OCI-LY3 (cell line): ENCODE data around the gene SMIM7.

Source experiments
- H2AFZ ChIP-seq: fragments of 200-600, 300-600 bp; shearing (Covaris generic); 2 replicates; pipeline ENCODE4 v1.6.0; 2014; ENCODE audit warnings: antibody characterized with exemption, low read depth, low read length
- H3K27ac ChIP-seq: fragments of 200-600, 300-600 bp; sonication (generic); 2 replicates; pipeline ENCODE4 v1.5.1; 2014; ENCODE audit warnings: mild to moderate bottlenecking, low read length, moderate library complexity, mixed read lengths
- H3K27me3 ChIP-seq: fragments of 200-600, 300-600 bp; sonication (generic); 2 replicates; pipeline ENCODE4 v1.6.1; 2014; ENCODE audit warnings: low read depth, low read length, mixed read lengths
- H3K36me3 ChIP-seq: fragments of 200-600, 300-600 bp; sonication (generic); replicated peaks from 2 replicates; pipeline ENCODE3; 2014; ENCODE audit warnings: low read depth, low read length, mixed read lengths
- H3K4me1 ChIP-seq: fragments of 300-600, 200-600 bp; sonication (generic); 2 replicates; pipeline ENCODE4 v1.6.1; 2014; ENCODE audit warnings: low read length, mixed read lengths
- H3K4me2 ChIP-seq: fragments of 200-600, 300-600 bp; sonication (generic); 2 replicates; pipeline ENCODE4 v1.6.1; 2014; ENCODE audit warnings: low read length, mixed read lengths
- H3K4me3 ChIP-seq: fragments of 300-600, 200-600 bp; sonication (generic); 2 replicates; pipeline ENCODE4 v1.5.1; 2014; ENCODE audit warnings: antibody characterized with exemption, mild to moderate bottlenecking, low read length, moderate library complexity
- H3K79me2 ChIP-seq: fragments of 300-600, 200-600 bp; shearing (Covaris generic); 2 replicates; pipeline ENCODE4 v1.6.1; 2014; ENCODE audit warnings: mild to moderate bottlenecking, low read length, mixed read lengths
- H3K9ac ChIP-seq: fragments of 300-600, 200-600 bp; shearing (Covaris generic); 2 replicates; pipeline ENCODE4 v1.6.0; 2014; ENCODE audit warnings: mild to moderate bottlenecking, low read length, moderate library complexity
- H3K9me3 ChIP-seq: fragments of 200-600, 300-600 bp; shearing (Covaris generic); 2 replicates; pipeline ENCODE4 v1.6.1; 2014; ENCODE audit warnings: low read length, mixed read lengths; ENCODE audit not compliant: insufficient read depth
- H4K20me1 ChIP-seq: fragments of 200-600, 300-600 bp; sonication (generic); 2 replicates; pipeline ENCODE4 v1.6.1; 2016; ENCODE audit warnings: low read length, mixed read lengths; ENCODE audit not compliant: insufficient read depth
- EZH2phosphoT487 ChIP-seq: fragments of 200-600 bp; shearing (Covaris generic); IDR thresholded peaks from 2 replicates; pipeline ENCODE4 v1.6.1; 2018; ENCODE audit warnings: antibody characterized with exemption, mixed run types, low read depth
- TF ChIP-seq, protein P1 (sequence below): fragments of 200-600, 300-600 bp; sonication (generic); IDR thresholded peaks from 2 replicates; pipeline ENCODE4 v1.5.1; 2014; ENCODE audit warnings: antibody characterized with exemption, low read length, low read depth

The SMIM7 gene

DNA sequence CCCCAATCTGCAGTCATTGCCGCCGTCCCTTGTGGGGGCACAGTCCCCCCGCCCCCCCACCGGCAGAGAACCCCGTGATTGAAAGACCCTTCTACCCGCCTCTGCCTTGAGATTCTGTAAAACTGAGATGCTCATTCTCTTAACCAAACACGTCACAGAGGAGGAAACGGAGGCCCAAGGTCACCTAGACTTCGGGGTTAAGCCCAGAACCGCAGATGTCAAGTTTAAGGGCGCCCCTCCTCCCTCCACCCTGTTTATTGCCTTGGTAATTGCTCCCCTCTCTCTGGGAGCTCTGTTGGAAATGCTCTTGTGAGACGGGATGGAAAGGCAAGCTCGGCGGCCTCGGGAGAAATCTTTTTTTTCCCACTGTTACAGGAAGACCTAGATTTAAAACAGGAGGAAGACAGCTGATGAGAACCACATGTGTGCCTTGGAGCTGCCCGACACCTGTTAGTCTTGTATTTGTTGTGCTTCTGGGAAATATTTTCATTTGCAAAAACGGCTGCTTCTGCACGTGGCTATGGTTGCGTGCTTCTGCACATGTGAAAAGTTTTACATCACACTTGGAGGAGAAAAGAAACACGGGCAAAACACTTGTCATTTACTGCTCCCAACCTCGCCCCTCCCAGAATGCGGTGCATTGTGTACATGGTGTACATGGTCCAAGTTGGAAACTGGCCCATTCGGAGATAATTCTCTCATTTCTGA lies 30.8 kb downstream of the SMIM7 start:
- peak overlapping the region; percentile 68 for H3K27ac ChIP-seq
- H3K4me1 ChIP-seq = peaks cover 23% of the 10 kb centered on the region
- peak overlapping the region; percentile 92 for H3K4me2 ChIP-seq
- H2AFZ ChIP-seq = no peak overlapping the region
- H3K4me3 ChIP-seq = peak overlapping the region; percentile 90
- no peaks in the 10 kb centered on the region for H3K27me3 ChIP-seq
- peaks cover 35% of the 10 kb centered on the region for H4K20me1 ChIP-seq
- H3K79me2 ChIP-seq = peaks cover 42% of the 10 kb centered on the region
- peak overlapping the region; percentile 92 for H3K9ac ChIP-seq
- TF ChIP-seq, protein P1, sequence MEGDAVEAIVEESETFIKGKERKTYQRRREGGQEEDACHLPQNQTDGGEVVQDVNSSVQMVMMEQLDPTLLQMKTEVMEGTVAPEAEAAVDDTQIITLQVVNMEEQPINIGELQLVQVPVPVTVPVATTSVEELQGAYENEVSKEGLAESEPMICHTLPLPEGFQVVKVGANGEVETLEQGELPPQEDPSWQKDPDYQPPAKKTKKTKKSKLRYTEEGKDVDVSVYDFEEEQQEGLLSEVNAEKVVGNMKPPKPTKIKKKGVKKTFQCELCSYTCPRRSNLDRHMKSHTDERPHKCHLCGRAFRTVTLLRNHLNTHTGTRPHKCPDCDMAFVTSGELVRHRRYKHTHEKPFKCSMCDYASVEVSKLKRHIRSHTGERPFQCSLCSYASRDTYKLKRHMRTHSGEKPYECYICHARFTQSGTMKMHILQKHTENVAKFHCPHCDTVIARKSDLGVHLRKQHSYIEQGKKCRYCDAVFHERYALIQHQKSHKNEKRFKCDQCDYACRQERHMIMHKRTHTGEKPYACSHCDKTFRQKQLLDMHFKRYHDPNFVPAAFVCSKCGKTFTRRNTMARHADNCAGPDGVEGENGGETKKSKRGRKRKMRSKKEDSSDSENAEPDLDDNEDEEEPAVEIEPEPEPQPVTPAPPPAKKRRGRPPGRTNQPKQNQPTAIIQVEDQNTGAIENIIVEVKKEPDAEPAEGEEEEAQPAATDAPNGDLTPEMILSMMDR = no peak
- no peak for TF ChIP-seq EZH2phosphoT487
- no peaks in the 10 kb centered on the region for H3K9me3 ChIP-seq
- H3K36me3 ChIP-seq = peaks cover 38% of the 10 kb centered on the region

GRCh38 chr19:16628183-16628983 lies 31.6 kb downstream of the SMIM7 start, which contains the start of gene MED26:
Gene MED26, minus strand, starts transcription at chr19:16628204. Its CDS starts 261 bp downstream, at chr19:16627943.
- Histone ChIP-seq H3K4me2 (peak within 1 kb of the TSS; percentile 94), H3K4me1 (peaks cover 31% of the 10 kb centered on the region), H3K36me3 (peaks cover 38% of the 10 kb centered on the region), H3K27me3 (no peaks in the 10 kb centered on the region), H3K27ac (peak within 1 kb of the TSS; percentile 68), H3K4me3 (peak within 1 kb of the TSS; percentile 99), H2AFZ (peak within 1 kb of the TSS; percentile 79), H3K9ac (peak within 1 kb of the TSS; percentile 96), H3K9me3 (no peaks in the 10 kb centered on the region), H3K79me2 (peaks cover 50% of the 10 kb centered on the region), H4K20me1 (peaks cover 42% of the 10 kb centered on the region)
- TF ChIP-seq, protein P1 = no peak
- no peak for TF ChIP-seq EZH2phosphoT487

DNA sequence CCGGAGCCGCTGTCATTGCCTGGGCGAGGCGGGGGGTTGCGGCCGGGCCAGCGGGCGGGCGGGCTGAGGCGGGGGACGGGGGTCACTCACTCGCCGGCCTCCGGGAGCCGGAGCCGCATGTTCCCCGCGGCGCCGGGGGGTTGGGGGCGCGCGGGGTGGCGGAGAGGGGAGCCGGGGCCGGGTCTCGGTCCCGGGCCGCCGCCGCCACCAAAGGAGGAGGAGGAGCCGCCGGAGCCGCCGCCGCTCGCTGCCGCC lies 32.1 kb downstream of the SMIM7 start:
- Histone ChIP-seq H3K27ac (peak overlapping the region; percentile 49; the same call in 1 of the 2 replicates), H3K4me1 (peaks cover 32% of the 10 kb centered on the region), H4K20me1 (peaks cover 48% of the 10 kb centered on the region), H3K36me3 (peaks cover 42% of the 10 kb centered on the region), H2AFZ (no peak overlapping the region), H3K9me3 (no peaks in the 10 kb centered on the region), H3K4me3 (peak overlapping the region; percentile 99), H3K4me2 (peak overlapping the region; percentile 94), H3K9ac (peak overlapping the region; percentile 96), H3K27me3 (no peaks in the 10 kb centered on the region), H3K79me2 (peaks cover 54% of the 10 kb centered on the region)
- TF ChIP-seq EZH2phosphoT487 = no peak
- TF ChIP-seq, protein P1 = no peak

DNA sequence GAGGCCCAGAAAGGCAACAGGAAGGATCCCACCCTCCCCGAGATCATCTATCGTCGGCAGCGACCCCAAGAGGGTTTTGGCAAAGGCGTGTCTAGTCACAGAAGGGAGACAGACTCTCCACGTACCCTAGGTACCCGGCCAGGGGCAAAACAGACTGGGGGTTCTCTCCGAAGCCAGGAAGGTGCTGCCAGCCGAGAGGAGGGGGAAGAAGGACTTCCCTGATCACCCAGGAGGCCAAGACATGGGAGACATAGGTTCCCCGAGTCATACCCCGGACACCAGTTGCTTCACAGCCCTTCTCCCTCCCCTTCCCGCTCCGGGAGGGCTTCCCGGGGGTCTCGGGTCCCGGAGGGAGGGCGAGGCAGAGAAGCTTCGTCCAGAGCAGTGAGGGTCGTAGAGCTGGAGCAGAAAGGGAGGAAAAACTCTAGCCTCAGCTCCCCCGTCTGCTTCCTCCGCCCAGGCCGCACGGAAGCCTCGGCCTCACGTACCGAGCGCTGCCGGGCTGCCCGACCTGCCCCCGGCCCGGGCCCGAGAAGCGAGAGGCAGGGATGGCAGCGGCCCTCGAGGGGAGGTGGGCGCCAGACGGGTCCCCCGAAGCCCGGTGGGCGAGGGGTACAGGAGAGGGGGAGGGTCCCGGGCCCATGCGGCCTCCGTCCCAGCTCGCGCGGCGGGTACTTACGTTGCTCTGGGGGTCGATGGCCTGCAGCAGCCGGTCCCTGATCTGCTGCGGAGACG lies 32.6 kb downstream of the SMIM7 start:
- H3K4me2 ChIP-seq = peak overlapping the region; percentile 94
- H4K20me1 ChIP-seq = peaks cover 52% of the 10 kb centered on the region
- H3K4me1 ChIP-seq = peaks cover 32% of the 10 kb centered on the region
- no peak for TF ChIP-seq EZH2phosphoT487
- TF ChIP-seq, protein P1 = no peak
- H3K27ac ChIP-seq = peak overlapping the region; percentile 49
- H3K9ac ChIP-seq = peak overlapping the region; percentile 96
- no peaks in the 10 kb centered on the region for H3K9me3 ChIP-seq
- no peaks in the 10 kb centered on the region for H3K27me3 ChIP-seq
- H3K4me3 ChIP-seq = peak overlapping the region; percentile 99
- H3K36me3 ChIP-seq = peaks cover 39% of the 10 kb centered on the region
- H2AFZ ChIP-seq = no peak overlapping the region
- H3K79me2 ChIP-seq = peaks cover 57% of the 10 kb centered on the region
